ENCODE data around the gene PUM2. TPM values are rescaled to one million over a fixed set of nuclear protein-coding genes. Genes with fewer than 3 reads are reported as not detected.

Gene PUM2
- total and polyA plus RNA-seq, 9 donors, result 40.5 to 69.6 (median 55.2) TPM

- 41% methylated on average over 4 of the region's 9 CpGs for WGBS (ENCODE audit: insufficient coverage)
- H3K27ac ChIP-seq (ENCODE audit: low read length), result no peak overlapping the region
- H3K4me3 ChIP-seq (ENCODE audit: low read length), result no peak overlapping the region
- no peaks in the 10 kb centered on the region for H3K9me3 ChIP-seq (replicated peaks; ENCODE audit: control insufficient read depth, low read depth, low read length)
- H3K36me3 ChIP-seq (ENCODE audit: control insufficient read depth, insufficient read depth, low read length), result no peaks in the 10 kb centered on the region
- peaks cover 8% of the 10 kb centered on the region for H3K4me1 ChIP-seq (ENCODE audit: control insufficient read depth, insufficient read depth, low read length)
- DNase-seq, result no peak
- H3K27me3 ChIP-seq (ENCODE audit: control insufficient read depth, insufficient read depth, low read length), result no peaks in the 10 kb centered on the region
These were observed 136.7 kb downstream of the PUM2 start for GRCh38 chr2:20213651-20214565.

GRCh38 chr2:20212871-20213503 is 137.7 kb downstream of the PUM2 start:
- no peak overlapping the region for H3K27ac ChIP-seq (ENCODE audit: low read length)
- H3K4me1 ChIP-seq (ENCODE audit: control insufficient read depth, insufficient read depth, low read length), result peaks cover 8% of the 10 kb centered on the region
- H3K27me3 ChIP-seq (ENCODE audit: control insufficient read depth, insufficient read depth, low read length), result no peaks in the 10 kb centered on the region
- H3K9me3 ChIP-seq (replicated peaks; ENCODE audit: control insufficient read depth, low read depth, low read length), result no peaks in the 10 kb centered on the region
- 85% methylated on average over 12 of the region's 16 CpGs for WGBS (ENCODE audit: insufficient coverage)
- DNase-seq, result no peak
- H3K36me3 ChIP-seq (ENCODE audit: control insufficient read depth, insufficient read depth, low read length), result no peaks in the 10 kb centered on the region
- no peak overlapping the region for H3K4me3 ChIP-seq (ENCODE audit: low read length)

GRCh38 chr2:20212459-20212870 is 138.2 kb downstream of the PUM2 start:
- Histone ChIP-seq H3K4me3 (ENCODE audit: low read length) (no peak overlapping the region), H3K4me1 (ENCODE audit: control insufficient read depth, insufficient read depth, low read length) (peaks cover 8% of the 10 kb centered on the region), H3K27ac (ENCODE audit: low read length) (no peak overlapping the region), H3K36me3 (ENCODE audit: control insufficient read depth, insufficient read depth, low read length) (no peaks in the 10 kb centered on the region), H3K27me3 (ENCODE audit: control insufficient read depth, insufficient read depth, low read length) (no peaks in the 10 kb centered on the region), H3K9me3 (replicated peaks; ENCODE audit: control insufficient read depth, low read depth, low read length) (no peaks in the 10 kb centered on the region)
- DNase-seq, result peak; percentile 38
- 39% methylated on average over 9 of the region's 11 CpGs for WGBS (ENCODE audit: insufficient coverage)

DNA sequence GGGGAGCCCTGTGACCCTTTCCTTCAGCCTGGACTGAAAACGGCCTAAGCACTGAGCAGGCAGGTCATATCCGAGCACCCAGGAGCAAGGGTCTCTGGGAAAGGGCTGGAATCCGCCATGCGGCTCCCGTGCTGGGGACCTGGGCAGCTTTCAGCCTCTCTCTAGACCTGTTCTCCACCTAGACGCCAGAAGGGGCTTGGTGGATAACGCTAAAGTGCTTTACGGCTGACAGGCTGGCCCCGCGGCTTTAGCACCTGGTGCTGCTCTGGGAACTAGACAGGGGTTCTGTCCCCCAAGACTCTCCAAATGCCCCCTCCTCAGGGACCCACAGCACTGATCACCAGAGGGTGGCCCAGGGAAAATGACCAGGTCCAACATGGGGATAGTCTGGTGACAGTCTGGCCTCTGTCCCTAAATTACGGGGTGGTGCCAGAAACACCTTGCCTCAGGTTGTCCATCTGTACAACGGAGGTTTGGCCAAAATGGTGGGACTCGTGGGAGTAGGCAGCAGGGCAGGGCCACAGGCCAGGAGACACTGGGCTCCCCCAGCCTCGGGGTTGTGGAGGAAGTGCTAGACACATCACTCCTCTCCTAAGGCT is 138.7 kb downstream of the PUM2 start:
- no peak overlapping the region for H3K27ac ChIP-seq (ENCODE audit: low read length)
- no peak overlapping the region for H3K4me3 ChIP-seq (ENCODE audit: low read length)
- 65% methylated on average over 9 of the region's 14 CpGs for WGBS (ENCODE audit: insufficient coverage)
- peaks cover 8% of the 10 kb centered on the region for H3K4me1 ChIP-seq (ENCODE audit: control insufficient read depth, insufficient read depth, low read length)
- no peaks in the 10 kb centered on the region for H3K9me3 ChIP-seq (replicated peaks; ENCODE audit: control insufficient read depth, low read depth, low read length)
- H3K36me3 ChIP-seq (ENCODE audit: control insufficient read depth, insufficient read depth, low read length), result no peaks in the 10 kb centered on the region
- DNase-seq, result no peak
- H3K27me3 ChIP-seq (ENCODE audit: control insufficient read depth, insufficient read depth, low read length), result no peaks in the 10 kb centered on the region

GRCh38 chr2:20211420-20211819 is 139.2 kb downstream of the PUM2 start:
- Histone ChIP-seq H3K4me3 (ENCODE audit: low read length) (no peak overlapping the region), H3K9me3 (replicated peaks; ENCODE audit: control insufficient read depth, low read depth, low read length) (no peaks in the 10 kb centered on the region), H3K36me3 (ENCODE audit: control insufficient read depth, insufficient read depth, low read length) (no peaks in the 10 kb centered on the region), H3K4me1 (ENCODE audit: control insufficient read depth, insufficient read depth, low read length) (peaks cover 8% of the 10 kb centered on the region), H3K27me3 (ENCODE audit: control insufficient read depth, insufficient read depth, low read length) (no peaks in the 10 kb centered on the region), H3K27ac (ENCODE audit: low read length) (no peak overlapping the region)
- DNase-seq, result no peak
- WGBS (ENCODE audit: insufficient coverage), result 79% methylated on average over 12 of the region's 12 CpGs

DNA sequence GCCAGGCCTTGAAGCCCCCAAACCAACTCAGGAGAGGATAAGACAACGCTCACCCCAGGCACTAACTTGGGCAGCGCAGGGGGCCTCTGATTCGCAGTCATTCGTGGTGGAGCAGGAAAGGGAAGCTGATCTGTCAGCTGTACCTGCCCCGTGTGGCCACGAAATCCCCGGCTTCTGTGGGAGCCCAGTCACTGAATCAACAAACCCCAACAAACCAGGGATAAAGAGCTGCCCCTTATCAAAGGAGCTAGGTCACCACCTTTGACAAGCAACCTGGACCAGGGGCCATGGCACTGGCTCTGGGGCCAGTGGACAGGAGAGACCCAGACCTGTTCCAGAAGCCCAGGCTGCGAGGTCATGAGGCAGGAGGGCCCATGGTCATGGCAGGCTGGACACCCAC is 140.2 kb downstream of the PUM2 start:
- Histone ChIP-seq H3K36me3 (ENCODE audit: control insufficient read depth, insufficient read depth, low read length) (no peaks in the 10 kb centered on the region), H3K9me3 (replicated peaks; ENCODE audit: control insufficient read depth, low read depth, low read length) (no peaks in the 10 kb centered on the region), H3K4me1 (ENCODE audit: control insufficient read depth, insufficient read depth, low read length) (peaks cover 8% of the 10 kb centered on the region), H3K27me3 (ENCODE audit: control insufficient read depth, insufficient read depth, low read length) (no peaks in the 10 kb centered on the region), H3K27ac (ENCODE audit: low read length) (no peak overlapping the region), H3K4me3 (ENCODE audit: low read length) (no peak overlapping the region)
- no peak for DNase-seq
- 70% methylated on average over 5 of the region's 8 CpGs for WGBS (ENCODE audit: insufficient coverage)

- WGBS (ENCODE audit: insufficient coverage), result 88% methylated on average over 15 of the region's 21 CpGs
- DNase-seq, result no peak
- no peaks in the 10 kb centered on the region for H3K27me3 ChIP-seq (ENCODE audit: control insufficient read depth, insufficient read depth, low read length)
- H3K27ac ChIP-seq (ENCODE audit: low read length), result no peak overlapping the region
- no peaks in the 10 kb centered on the region for H3K36me3 ChIP-seq (ENCODE audit: control insufficient read depth, insufficient read depth, low read length)
- no peak overlapping the region for H3K4me3 ChIP-seq (ENCODE audit: low read length)
- no peaks in the 10 kb centered on the region for H3K9me3 ChIP-seq (replicated peaks; ENCODE audit: control insufficient read depth, low read depth, low read length)
- peaks cover 8% of the 10 kb centered on the region for H3K4me1 ChIP-seq (ENCODE audit: control insufficient read depth, insufficient read depth, low read length)
These were observed 141.1 kb downstream of the PUM2 start for GRCh38 chr2:20209373-20210109.

GRCh38 chr2:20208476-20208859 is 142.2 kb downstream of the PUM2 start:
- H3K4me1 ChIP-seq (ENCODE audit: control insufficient read depth, insufficient read depth, low read length), result peaks cover 8% of the 10 kb centered on the region

DNA sequence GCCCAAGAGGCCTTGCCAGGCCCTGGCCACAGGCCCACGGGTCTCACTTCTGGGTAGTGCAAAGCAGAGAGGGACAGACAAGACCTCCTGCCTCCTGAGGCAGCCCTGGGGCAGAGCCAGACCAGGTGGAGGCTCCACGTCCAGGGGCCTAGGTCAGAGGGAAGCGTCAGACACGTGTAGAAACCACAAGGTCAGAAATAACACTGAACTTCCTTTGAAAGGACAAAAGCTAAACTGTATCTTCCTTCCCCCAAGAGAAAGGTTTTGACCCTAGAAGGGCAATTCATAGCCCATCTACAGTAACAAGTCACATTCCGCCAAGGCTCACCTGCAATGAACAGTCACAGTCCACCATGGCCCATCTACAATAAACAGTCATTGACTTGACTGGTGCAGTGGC is 143.6 kb downstream of the PUM2 start:
- Histone ChIP-seq H3K36me3 (ENCODE audit: control insufficient read depth, insufficient read depth, low read length) (no peaks in the 10 kb centered on the region), H3K4me1 (ENCODE audit: control insufficient read depth, insufficient read depth, low read length) (no peaks in the 10 kb centered on the region), H3K27ac (ENCODE audit: low read length) (no peak overlapping the region), H3K4me3 (ENCODE audit: low read length) (no peak overlapping the region), H3K27me3 (ENCODE audit: control insufficient read depth, insufficient read depth, low read length) (no peaks in the 10 kb centered on the region), H3K9me3 (replicated peaks; ENCODE audit: control insufficient read depth, low read depth, low read length) (no peaks in the 10 kb centered on the region)
- DNase-seq, result no peak
- WGBS (ENCODE audit: insufficient coverage), result 66% methylated on average over 5 of the region's 5 CpGs

More at GRCh38 chr2:20208476-20208859, 142.2 kb downstream of the PUM2 start:
- Histone ChIP-seq H3K9me3 (replicated peaks; ENCODE audit: control insufficient read depth, low read depth, low read length) (no peaks in the 10 kb centered on the region), H3K27ac (ENCODE audit: low read length) (no peak overlapping the region), H3K36me3 (ENCODE audit: control insufficient read depth, insufficient read depth, low read length) (no peaks in the 10 kb centered on the region), H3K27me3 (ENCODE audit: control insufficient read depth, insufficient read depth, low read length) (no peaks in the 10 kb centered on the region), H3K4me3 (ENCODE audit: low read length) (no peak overlapping the region)
- DNase-seq, result no peak
- 31% methylated on average over 5 of the region's 5 CpGs for WGBS (ENCODE audit: insufficient coverage)
